Vagina (tissue), 2 donors: ENCODE data around the gene MRGPRF.

Experiments
- CTCF ChIP-seq, 3 experiments: fragments of 450-650 bp in 2 of 3; fragments of 200-600 bp in 1 of 3; sonication (generic) in 1 of 3; IDR thresholded peaks; one replicate each; pipeline ENCODE4 v1.5.1; 2017 to 2019; ENCODE audit warnings: antibody characterized with exemption in 3 of 3, mild to moderate bottlenecking in 2 of 3, moderate library complexity in 2 of 3
- POLR2A ChIP-seq, 2 donors: fragments of 450-650 bp; IDR thresholded peaks; one replicate each; pipeline ENCODE4 v1.6.1; 2017; ENCODE audit warnings: antibody characterized with exemption in 2 of 2, mild to moderate bottlenecking in 2 of 2, moderate library complexity in 2 of 2
- POLR2AphosphoS5 ChIP-seq, 2 donors: sonication (generic); formaldehyde crosslinking; IDR thresholded peaks; one replicate each; pipeline ENCODE4 v1.9.0; 2017; ENCODE audit warnings: antibody characterized with exemption in 2 of 2, mild to moderate bottlenecking in 2 of 2, low read depth in 1 of 2; ENCODE audit not compliant: insufficient read depth in 1 of 2

GRCh38 chr11:68988491-68988890 is 24.6 kb downstream of the MRGPRF start:
- no peak for TF ChIP-seq POLR2AphosphoS5 (IDR thresholded peaks at IDR 0.05; ENCODE audit: insufficient read depth in 1 of 2, low read depth in 1 of 2)
- TF ChIP-seq CTCF (IDR thresholded peaks at IDR 0.05): no peak
- TF ChIP-seq POLR2A (IDR thresholded peaks at IDR 0.05): no peak
